HG03558 (cell line): ENCODE results near the gene RRP1.
"Not testable (repeated sequence)": the region's sequence is repeated elsewhere in the genome, so short reads cannot be mapped to it uniquely, and the experiment has no call there.

Experiments used
- ATAC-seq: cut with Tn5 transposase; IDR thresholded peaks from one replicate; pipeline ENCODE4 v1.9.1; 2021; ENCODE audit warnings: moderate number of reproducible peaks; ENCODE audit not compliant: unreplicated experiment; ENCODE audit errors: extremely low read depth

Gene RRP1

GRCh38 chr21:43832158-43832550 lies 42.8 kb downstream of the RRP1 start:
- no peak for ATAC-seq

DNA sequence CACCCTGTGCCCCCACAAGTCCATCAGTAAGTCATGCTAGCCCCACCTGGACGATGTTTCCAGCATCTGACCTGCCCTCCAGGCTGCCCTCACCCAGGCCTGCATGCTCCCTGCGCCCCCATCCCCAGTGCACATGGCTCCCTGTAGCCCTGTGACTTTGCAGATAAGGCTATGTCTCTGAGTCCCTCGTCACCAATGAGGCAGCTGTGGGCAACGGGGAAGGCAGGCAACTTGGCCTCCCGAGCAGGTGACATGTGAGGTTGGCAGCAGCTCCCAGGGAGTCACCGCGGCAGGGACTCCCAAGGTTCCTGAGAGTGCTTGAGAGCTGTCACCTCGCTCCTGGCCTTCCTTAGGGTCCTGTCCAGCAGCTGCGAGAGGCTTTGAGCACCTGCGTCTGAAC lies 43.3 kb downstream of the RRP1 start:
- ATAC-seq = no peak

DNA sequence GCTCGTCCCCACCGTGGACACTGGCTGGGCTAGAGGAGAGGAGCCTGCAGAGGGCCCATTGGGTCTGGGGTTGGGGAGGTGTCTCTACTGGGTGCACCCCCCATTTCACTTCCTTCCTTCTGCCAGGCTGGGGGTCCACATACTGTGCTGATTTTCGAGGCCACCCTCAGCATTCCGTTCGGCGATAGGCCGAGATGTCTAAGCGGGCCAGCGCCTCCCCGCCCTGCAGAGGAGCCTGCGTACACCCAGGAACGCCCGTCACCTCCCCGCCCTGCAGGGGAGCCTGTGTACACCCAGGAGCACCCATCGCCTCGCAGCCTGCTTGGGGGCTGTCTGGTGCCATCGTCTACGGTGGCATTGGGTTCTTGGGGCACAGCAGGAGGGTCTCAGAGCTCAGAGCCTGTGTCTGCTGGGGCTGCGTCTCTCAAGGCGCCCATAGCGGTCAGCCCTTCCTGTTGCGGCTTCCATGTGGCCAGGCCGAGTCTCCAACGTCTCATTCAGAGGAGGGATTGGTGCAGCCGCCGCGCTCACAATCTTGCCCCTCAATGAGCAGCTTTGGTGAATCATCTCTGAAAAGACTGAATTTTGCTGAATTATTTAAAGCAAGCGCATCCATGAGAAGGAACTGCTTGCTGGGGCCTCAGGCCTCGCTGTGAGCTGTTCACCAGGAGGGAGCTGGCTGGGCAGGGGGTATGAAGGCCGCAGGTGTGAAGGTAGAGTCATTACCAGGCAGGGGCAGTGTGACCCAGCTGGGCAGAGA lies 44.9 kb downstream of the RRP1 start:
- ATAC-seq = no peak

- no peak for ATAC-seq
Measured at GRCh38 chr21:43835050-43835449, 45.7 kb downstream of the RRP1 start.

- no peak for ATAC-seq
Measured at GRCh38 chr21:43835861-43836260, 46.5 kb downstream of the RRP1 start.

DNA sequence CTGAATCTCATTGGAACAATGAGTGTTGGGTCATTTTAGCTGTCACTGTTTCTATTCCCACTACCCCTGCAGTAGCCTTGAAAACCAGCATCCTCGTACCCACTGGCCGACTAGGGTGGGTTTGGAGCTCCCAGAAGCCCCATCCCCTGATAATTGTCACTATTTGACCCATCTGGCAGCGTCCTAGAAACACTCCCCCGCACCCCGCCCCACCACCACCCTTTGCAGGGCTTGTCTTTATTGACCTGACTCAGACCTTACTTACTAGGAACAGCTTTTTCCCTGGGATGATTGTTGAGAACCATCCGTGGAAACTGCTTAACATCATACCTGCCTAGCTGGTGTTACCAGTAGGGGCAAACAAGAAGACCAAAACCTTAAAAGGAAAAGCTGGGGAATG lies 47.2 kb downstream of the RRP1 start:
- no peak for ATAC-seq

DNA sequence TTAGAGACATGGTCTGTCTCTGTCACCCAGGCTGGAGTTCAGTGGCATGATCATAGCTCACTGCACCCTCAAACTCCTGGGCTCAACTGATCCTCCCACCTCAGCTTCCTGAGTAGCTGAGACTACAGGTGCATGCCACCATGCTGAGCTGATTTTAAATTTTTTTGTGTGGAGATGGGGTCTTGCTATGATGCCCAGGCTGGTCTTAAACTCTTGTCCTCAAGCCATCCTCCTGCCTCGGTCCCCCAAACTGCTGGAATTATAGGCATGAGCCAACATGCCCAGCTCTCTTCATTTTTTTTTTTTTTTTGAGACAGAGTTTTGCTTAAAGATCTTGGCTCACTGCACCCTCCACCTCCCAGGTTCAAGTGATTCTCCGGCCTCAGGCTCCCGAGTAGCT lies 50.9 kb downstream of the RRP1 start:
- ATAC-seq = no peak

DNA sequence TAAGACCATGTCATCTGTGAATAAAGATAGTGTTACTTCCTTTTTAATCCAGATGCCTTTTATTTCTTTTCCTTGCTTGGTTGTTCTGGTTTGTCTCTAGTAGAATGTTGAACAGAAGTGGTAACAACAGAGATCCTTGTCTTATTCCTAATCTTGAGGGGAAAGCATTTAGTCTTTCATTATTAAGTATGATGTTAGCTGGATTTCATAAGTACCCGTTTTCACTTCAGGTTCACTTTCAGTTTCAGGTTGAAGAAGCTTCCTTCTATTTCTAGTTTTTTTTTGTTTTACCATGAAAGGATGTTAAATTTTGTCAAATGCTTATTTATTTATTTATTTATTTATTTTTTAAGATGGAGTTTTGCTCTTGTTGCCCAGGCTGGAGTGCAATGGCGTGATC lies 53.4 kb downstream of the RRP1 start:
- no peak for ATAC-seq

- ATAC-seq = not testable (repeated sequence)
Measured at GRCh38 chr21:43844906-43845305, 55.5 kb downstream of the RRP1 start.

DNA sequence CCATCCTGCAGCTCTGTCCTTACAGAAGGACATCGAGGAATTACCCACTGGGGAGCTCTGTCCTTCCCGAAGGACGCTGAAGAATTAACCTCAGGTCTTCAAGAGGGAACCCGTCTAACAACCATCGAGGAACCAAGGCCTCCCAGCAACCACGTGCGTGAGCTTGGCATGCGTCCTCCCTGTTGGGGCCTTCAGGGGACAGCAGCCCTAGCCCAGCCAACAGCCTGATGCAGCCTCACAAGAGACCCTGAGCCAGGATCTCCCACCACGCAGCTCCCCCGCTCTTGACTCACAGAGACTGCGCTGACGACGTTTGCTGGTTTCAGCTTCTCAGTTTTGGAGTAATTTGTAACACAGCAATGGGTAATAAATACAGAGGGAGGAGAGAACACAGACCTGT lies 56.0 kb downstream of the RRP1 start:
- ATAC-seq = no peak

GRCh38 chr21:43846430-43846829 lies 57.1 kb downstream of the RRP1 start:
- no peak for ATAC-seq

GRCh38 chr21:43847301-43847700 lies 57.9 kb downstream of the RRP1 start:
- no peak for ATAC-seq

DNA sequence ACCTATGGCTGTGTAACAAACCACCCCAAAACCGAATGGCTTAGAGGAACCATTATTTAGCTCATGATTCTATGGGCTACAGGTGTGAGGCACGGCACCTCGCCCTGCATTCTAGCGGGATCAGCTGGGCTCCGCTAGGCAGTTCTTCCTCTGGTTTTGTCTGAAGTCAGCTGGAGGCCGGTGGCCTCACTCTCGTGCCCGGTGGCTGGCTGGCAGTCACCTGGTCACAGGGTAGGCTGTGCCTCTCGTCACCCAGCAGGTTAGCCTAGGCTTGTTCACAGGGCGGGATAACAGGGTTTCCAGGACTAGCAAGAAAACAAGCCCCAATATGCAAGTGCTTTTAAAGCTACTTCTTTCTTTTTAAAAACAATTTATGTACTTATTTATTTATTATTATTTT lies 59.4 kb downstream of the RRP1 start:
- ATAC-seq = no peak

DNA sequence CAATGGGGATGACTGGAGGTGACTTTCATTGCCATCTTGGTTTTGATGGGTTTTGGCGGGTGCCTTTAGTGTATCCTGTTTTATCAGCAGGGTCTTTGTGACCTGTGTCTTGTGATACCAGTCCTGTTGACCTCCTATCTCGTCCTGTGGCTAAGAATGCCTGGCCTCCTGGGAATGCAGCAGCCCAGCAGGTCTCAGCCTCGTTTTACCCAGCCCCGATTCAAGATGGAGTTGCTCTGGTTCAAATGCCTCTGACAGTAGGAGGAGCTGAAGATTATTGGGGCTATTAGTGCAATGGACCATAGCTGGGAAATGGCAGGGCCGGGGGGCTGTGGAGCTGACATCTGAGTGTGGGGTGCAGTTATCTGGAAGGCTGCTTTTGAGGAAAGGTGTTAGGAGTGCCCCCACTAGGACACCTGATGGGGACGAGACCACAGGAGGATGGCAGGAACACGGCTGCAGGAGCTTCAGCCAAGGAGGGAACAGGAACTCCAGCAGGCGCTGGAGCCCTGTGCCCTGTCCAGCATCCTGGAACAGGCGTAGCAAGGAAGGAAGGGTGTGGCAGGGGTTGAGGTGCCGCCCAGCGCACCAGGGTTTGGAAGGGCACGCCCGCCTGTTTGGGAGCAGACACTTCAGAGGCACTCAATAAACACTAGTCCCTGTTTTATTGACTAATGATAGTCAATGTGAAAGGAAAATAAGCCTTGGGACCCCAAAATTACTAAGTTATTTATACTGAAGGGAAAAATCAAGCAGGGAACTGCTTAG lies 60.3 kb downstream of the RRP1 start:
- ATAC-seq = no peak

GRCh38 chr21:43850728-43851295 lies 61.4 kb downstream of the RRP1 start:
- ATAC-seq = no peak

GRCh38 chr21:43851593-43851992 lies 62.2 kb downstream of the RRP1 start:
- ATAC-seq = no peak

- no peak for ATAC-seq
Measured at GRCh38 chr21:43853851-43854772, 64.7 kb downstream of the RRP1 start.
